WTC11 (cell line): ENCODE data around the gene SDR42E2. TPM values are rescaled to one million over a fixed set of nuclear protein-coding genes. Genes with fewer than 3 reads are reported as not detected.

ENCODE experiments used
- ATAC-seq: fragments of 200-7000 bp; cut with Tn5 transposase; 2 replicates; pipeline ENCODE4 v1.10.0; 2021; ENCODE audit warnings: mild to moderate bottlenecking, moderate library complexity
- CTCF ChIA-PET: fragments of 300-600 bp; sonication (Branson Sonifier 250); formaldehyde crosslinking; loops from one replicate; lab custom pipeline; 2021; ENCODE audit warnings: antibody characterized with exemption; lab: Charles Lee
- POLR2A ChIA-PET: fragments of 350-600 bp; sonication (Branson Sonifier 250); formaldehyde crosslinking; loops from one replicate; lab custom pipeline; 2021; ENCODE audit warnings: antibody characterized with exemption; lab: Charles Lee
- DNase-seq: peaks from one replicate; pipeline ENCODE4 v3.0.0; 2021; ENCODE audit warnings: low spot score
- H3K27ac Mint-ChIP-seq: 2 replicates; pipeline ENCODE4 v1.8.0; 2021; ENCODE audit warnings: mixed read lengths
- H3K27me3 Mint-ChIP-seq: 2 replicates; pipeline ENCODE4 v1.8.0; 2021; ENCODE audit warnings: low read depth, mild to moderate bottlenecking, moderate library complexity, mixed read lengths
- H3K36me3 Mint-ChIP-seq: 2 replicates; pipeline ENCODE4 v1.8.0; 2021; ENCODE audit warnings: mixed read lengths
- H3K4me1 Mint-ChIP-seq: 2 replicates; pipeline ENCODE4 v1.8.0; 2022; ENCODE audit warnings: mixed read lengths
- H3K4me3 Mint-ChIP-seq: 2 replicates; pipeline ENCODE4 v1.8.0; 2021; ENCODE audit warnings: mild to moderate bottlenecking, moderate library complexity, mixed read lengths
- H3K9me3 Mint-ChIP-seq: 2 replicates; pipeline ENCODE4 v1.8.0; 2021; ENCODE audit warnings: mixed read lengths
- IRF2 ChIP-seq: sonication (generic); formaldehyde crosslinking; IDR thresholded peaks from 2 replicates; pipeline ENCODE4 v1.8.0; 2022; ENCODE audit warnings: low read depth, missing genetic modification reagents, borderline replicate concordance
- JUN ChIP-seq: sonication (generic); formaldehyde crosslinking; IDR thresholded peaks from 2 replicates; pipeline ENCODE4 v1.8.0; 2023; ENCODE audit warnings: mild to moderate bottlenecking, missing genetic modification reagents
- MXD4 ChIP-seq: fragments of 250-450 bp; sonication (Bioruptor Pico); IDR thresholded peaks from 2 replicates; pipeline ENCODE4 v1.8.0; 2021; ENCODE audit warnings: mild to moderate bottlenecking, moderate library complexity, borderline replicate concordance
- NR2C2 ChIP-seq: sonication (generic); formaldehyde crosslinking; IDR thresholded peaks from 2 replicates; pipeline ENCODE4 v1.8.0; 2022; ENCODE audit warnings: mild to moderate bottlenecking, missing genetic modification reagents
- SMAD3 ChIP-seq: sonication (generic); formaldehyde crosslinking; IDR thresholded peaks from 2 replicates; pipeline ENCODE4 v1.8.0; 2022; ENCODE audit warnings: missing genetic modification reagents, mild to moderate bottlenecking, borderline replicate concordance
- TEAD4 ChIP-seq: sonication (generic); formaldehyde crosslinking; IDR thresholded peaks from 2 replicates; pipeline ENCODE4 v1.8.0; 2022; ENCODE audit warnings: mild to moderate bottlenecking, missing genetic modification reagents
- ZNF232 ChIP-seq: sonication (generic); formaldehyde crosslinking; IDR thresholded peaks from 2 replicates; pipeline ENCODE4 v1.8.0; 2022; ENCODE audit warnings: mild to moderate bottlenecking, missing genetic modification reagents
- ZNF317 ChIP-seq: sonication (generic); formaldehyde crosslinking; IDR thresholded peaks from 2 replicates; pipeline ENCODE4 v1.8.1; 2023; ENCODE audit warnings: low read depth, mild to moderate bottlenecking, moderate library complexity, missing genetic modification reagents, borderline replicate concordance
- ZNF423 ChIP-seq: fragments of 250-450 bp; sonication (Bioruptor Pico); IDR thresholded peaks from 2 replicates; pipeline ENCODE4 v2.1.2; 2022; ENCODE audit warnings: mild to moderate bottlenecking, moderate library complexity
- total RNA-seq: library from RNA; stranded (reverse); gene quantifications from 3 replicates; pipeline ENCODE4 v1.2.3, GENCODE V29; 2021
- TF ChIP-seq, protein P1 (sequence below): sonication (generic); formaldehyde crosslinking; IDR thresholded peaks from 2 replicates; pipeline ENCODE4 v1.8.1; 2022; ENCODE audit warnings: mild to moderate bottlenecking, missing genetic modification reagents, moderate library complexity, borderline replicate concordance
- TF ChIP-seq, protein P2 (sequence below): sonication (generic); formaldehyde crosslinking; IDR thresholded peaks from 2 replicates; pipeline ENCODE4 v1.8.1; 2023; ENCODE audit warnings: mild to moderate bottlenecking, missing genetic modification reagents
- TF ChIP-seq, protein P3 (sequence below): sonication (generic); formaldehyde crosslinking; IDR thresholded peaks from 2 replicates; pipeline ENCODE4 v1.8.1; 2023; ENCODE audit warnings: mild to moderate bottlenecking, moderate library complexity, missing genetic modification reagents
- TF ChIP-seq, protein P4 (sequence below): sonication (generic); formaldehyde crosslinking; IDR thresholded peaks from 2 replicates; pipeline ENCODE4 v1.8.0; 2023; ENCODE audit warnings: mild to moderate bottlenecking, missing genetic modification reagents
- TF ChIP-seq, protein P5 (sequence below): sonication (generic); formaldehyde crosslinking; IDR thresholded peaks from 2 replicates; pipeline ENCODE4 v1.8.0; 2022; ENCODE audit warnings: missing genetic modification reagents
- TF ChIP-seq, protein P6 (sequence below): sonication (generic); formaldehyde crosslinking; IDR thresholded peaks from 2 replicates; pipeline ENCODE4 v1.8.1; 2022; ENCODE audit warnings: low read depth, missing genetic modification reagents, borderline replicate concordance
- TF ChIP-seq, protein P7 (sequence below): sonication (generic); formaldehyde crosslinking; IDR thresholded peaks from 2 replicates; pipeline ENCODE4 v1.8.0; 2023; ENCODE audit warnings: missing genetic modification reagents
- TF ChIP-seq, protein P8 (sequence below): sonication (generic); formaldehyde crosslinking; IDR thresholded peaks from 2 replicates; pipeline ENCODE4 v1.8.1; 2022; ENCODE audit warnings: mild to moderate bottlenecking, moderate library complexity, missing genetic modification reagents

SDR42E2 gene
- total RNA-seq, 1 experiment from 2014 or later, result 0.13 TPM

DNA sequence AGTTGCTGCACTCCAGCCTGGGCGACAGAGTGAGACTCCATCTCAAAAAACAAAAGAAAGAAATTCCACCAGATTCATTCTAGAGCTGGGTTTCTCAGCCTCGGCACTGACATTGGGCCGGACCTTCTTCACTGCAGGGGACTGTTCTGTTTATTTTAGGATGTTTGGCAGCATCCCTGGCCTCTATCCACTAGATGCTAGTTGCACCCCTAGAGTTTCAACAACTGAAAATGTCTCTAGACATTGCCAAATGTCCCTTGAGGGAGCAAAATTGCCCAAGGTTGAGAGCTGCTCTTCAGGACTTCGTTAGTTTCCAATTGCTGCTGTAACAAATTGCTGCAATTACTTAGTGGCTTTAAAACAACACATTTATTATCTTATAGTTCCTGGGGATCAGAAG is 50.9 kb downstream of the SDR42E2 start:
- POLR2A ChIA-PET, result interaction anchor here (0.6 kb wide), 1 partner anchor 29 kb away, joined by 4 read pairs; no protein-coding TSS in a partner anchor
- CTCF ChIA-PET, result interaction anchor here (1.5 kb wide), 1 partner anchor 85 kb away, joined by 3 read pairs; no protein-coding TSS in a partner anchor
- no peak for ATAC-seq

DNA sequence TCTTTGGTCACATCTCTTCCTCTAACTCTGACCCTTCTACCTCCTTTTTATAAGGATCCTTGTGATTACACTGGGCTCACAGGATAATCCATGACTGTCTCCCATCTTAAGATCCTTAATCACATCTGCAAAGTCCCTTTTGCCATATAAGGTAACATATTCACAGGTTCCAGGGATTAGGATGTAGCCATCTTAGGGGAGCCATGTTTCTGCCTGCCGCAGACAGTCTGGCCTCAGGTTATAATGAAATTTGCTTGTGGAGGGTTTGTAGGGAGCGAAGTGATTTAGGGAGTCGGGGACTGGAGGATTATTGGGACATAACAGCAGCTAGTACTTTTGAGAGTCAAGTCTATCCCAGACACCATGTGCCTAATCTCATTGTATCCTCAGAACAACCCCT is 51.5 kb downstream of the SDR42E2 start:
- Mint-ChIP-seq H3K4me3 (no peak overlapping the region), H3K27ac (no peak overlapping the region), H3K36me3 (peaks cover 43% of the 10 kb centered on the region)
- CTCF ChIA-PET, result no interaction called here
- DNase-seq, result no peak
- TF ChIP-seq ZNF317 (CRISPR knock-in tag), result no peak
- no peak for TF ChIP-seq ZNF232
- no peak for TF ChIP-seq JUN (CRISPR knock-in tag)
- TF ChIP-seq, all 79 proteins: peak for 0
- Mint-ChIP-seq H3K9me3 (peaks cover 20% of the 10 kb centered on the region), H3K27me3 (no peaks in the 10 kb centered on the region), H3K4me1 (peaks cover 9% of the 10 kb centered on the region)
- POLR2A ChIA-PET, result no interaction called here
- no peak for ATAC-seq

More for the DNA sequence above, 50.9 kb downstream of the SDR42E2 start:
- peaks cover 20% of the 10 kb centered on the region for H3K9me3 Mint-ChIP-seq
- no peaks in the 10 kb centered on the region for H3K27me3 Mint-ChIP-seq
- H3K36me3 Mint-ChIP-seq, result peaks cover 43% of the 10 kb centered on the region
- peaks cover 9% of the 10 kb centered on the region for H3K4me1 Mint-ChIP-seq
- no peak overlapping the region for H3K27ac Mint-ChIP-seq
- DNase-seq, result no peak
- no peak for TF ChIP-seq ZNF423 (CRISPR knock-in tag)
- TF ChIP-seq NR2C2 (CRISPR knock-in tag), result no peak
- TF ChIP-seq, protein P1, sequence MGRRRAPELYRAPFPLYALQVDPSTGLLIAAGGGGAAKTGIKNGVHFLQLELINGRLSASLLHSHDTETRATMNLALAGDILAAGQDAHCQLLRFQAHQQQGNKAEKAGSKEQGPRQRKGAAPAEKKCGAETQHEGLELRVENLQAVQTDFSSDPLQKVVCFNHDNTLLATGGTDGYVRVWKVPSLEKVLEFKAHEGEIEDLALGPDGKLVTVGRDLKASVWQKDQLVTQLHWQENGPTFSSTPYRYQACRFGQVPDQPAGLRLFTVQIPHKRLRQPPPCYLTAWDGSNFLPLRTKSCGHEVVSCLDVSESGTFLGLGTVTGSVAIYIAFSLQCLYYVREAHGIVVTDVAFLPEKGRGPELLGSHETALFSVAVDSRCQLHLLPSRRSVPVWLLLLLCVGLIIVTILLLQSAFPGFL, result no peak
- TF ChIP-seq, protein P2, sequence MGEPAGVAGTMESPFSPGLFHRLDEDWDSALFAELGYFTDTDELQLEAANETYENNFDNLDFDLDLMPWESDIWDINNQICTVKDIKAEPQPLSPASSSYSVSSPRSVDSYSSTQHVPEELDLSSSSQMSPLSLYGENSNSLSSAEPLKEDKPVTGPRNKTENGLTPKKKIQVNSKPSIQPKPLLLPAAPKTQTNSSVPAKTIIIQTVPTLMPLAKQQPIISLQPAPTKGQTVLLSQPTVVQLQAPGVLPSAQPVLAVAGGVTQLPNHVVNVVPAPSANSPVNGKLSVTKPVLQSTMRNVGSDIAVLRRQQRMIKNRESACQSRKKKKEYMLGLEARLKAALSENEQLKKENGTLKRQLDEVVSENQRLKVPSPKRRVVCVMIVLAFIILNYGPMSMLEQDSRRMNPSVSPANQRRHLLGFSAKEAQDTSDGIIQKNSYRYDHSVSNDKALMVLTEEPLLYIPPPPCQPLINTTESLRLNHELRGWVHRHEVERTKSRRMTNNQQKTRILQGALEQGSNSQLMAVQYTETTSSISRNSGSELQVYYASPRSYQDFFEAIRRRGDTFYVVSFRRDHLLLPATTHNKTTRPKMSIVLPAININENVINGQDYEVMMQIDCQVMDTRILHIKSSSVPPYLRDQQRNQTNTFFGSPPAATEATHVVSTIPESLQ (CRISPR knock-in tag), result no peak
- TF ChIP-seq, protein P3, sequence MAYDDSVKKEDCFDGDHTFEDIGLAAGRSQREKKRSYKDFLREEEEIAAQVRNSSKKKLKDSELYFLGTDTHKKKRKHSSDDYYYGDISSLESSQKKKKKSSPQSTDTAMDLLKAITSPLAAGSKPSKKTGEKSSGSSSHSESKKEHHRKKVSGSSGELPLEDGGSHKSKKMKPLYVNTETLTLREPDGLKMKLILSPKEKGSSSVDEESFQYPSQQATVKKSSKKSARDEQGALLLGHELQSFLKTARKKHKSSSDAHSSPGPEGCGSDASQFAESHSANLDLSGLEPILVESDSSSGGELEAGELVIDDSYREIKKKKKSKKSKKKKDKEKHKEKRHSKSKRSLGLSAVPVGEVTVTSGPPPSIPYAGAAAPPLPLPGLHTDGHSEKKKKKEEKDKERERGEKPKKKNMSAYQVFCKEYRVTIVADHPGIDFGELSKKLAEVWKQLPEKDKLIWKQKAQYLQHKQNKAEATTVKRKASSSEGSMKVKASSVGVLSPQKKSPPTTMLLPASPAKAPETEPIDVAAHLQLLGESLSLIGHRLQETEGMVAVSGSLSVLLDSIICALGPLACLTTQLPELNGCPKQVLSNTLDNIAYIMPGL (CRISPR knock-in tag), result no peak
- no peak overlapping the region for H3K4me3 Mint-ChIP-seq

DNA sequence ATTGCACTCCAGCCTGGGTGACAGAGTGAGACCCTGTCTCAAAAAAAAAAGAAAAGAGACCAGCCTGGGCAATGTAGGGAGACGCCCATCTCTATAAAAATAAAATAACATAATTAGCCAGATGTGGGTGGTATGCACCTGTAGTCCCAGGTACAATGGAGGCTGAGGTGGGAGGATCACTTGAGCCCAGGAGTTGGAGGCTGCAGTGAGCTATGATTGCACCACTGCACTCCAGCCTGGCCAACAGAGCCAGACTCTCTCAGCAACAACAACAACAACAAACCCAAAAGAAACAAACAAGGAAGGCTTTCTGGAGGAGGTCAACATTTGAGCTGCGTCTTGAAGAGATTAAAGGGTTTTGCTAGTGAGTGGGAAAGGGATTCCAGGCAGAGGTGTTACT is 52.1 kb downstream of the SDR42E2 start:
- DNase-seq (no peak), ATAC-seq (no peak)
- no peaks in the 10 kb centered on the region for H3K27me3 Mint-ChIP-seq
- ChIA-PET POLR2A (no interaction called here), CTCF (no interaction called here)
- peaks cover 20% of the 10 kb centered on the region for H3K9me3 Mint-ChIP-seq
- H3K27ac Mint-ChIP-seq, result 0 out of 2 replicates have a peak overlapping the region, but pooled peaks have one; percentile 18
- H3K36me3 Mint-ChIP-seq, result peaks cover 43% of the 10 kb centered on the region
- no peak overlapping the region for H3K4me3 Mint-ChIP-seq
- H3K4me1 Mint-ChIP-seq, result peaks cover 9% of the 10 kb centered on the region
- TF ChIP-seq, protein P4, sequence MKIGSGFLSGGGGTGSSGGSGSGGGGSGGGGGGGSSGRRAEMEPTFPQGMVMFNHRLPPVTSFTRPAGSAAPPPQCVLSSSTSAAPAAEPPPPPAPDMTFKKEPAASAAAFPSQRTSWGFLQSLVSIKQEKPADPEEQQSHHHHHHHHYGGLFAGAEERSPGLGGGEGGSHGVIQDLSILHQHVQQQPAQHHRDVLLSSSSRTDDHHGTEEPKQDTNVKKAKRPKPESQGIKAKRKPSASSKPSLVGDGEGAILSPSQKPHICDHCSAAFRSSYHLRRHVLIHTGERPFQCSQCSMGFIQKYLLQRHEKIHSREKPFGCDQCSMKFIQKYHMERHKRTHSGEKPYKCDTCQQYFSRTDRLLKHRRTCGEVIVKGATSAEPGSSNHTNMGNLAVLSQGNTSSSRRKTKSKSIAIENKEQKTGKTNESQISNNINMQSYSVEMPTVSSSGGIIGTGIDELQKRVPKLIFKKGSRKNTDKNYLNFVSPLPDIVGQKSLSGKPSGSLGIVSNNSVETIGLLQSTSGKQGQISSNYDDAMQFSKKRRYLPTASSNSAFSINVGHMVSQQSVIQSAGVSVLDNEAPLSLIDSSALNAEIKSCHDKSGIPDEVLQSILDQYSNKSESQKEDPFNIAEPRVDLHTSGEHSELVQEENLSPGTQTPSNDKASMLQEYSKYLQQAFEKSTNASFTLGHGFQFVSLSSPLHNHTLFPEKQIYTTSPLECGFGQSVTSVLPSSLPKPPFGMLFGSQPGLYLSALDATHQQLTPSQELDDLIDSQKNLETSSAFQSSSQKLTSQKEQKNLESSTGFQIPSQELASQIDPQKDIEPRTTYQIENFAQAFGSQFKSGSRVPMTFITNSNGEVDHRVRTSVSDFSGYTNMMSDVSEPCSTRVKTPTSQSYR (CRISPR knock-in tag), result no peak
- TF ChIP-seq, protein P5, sequence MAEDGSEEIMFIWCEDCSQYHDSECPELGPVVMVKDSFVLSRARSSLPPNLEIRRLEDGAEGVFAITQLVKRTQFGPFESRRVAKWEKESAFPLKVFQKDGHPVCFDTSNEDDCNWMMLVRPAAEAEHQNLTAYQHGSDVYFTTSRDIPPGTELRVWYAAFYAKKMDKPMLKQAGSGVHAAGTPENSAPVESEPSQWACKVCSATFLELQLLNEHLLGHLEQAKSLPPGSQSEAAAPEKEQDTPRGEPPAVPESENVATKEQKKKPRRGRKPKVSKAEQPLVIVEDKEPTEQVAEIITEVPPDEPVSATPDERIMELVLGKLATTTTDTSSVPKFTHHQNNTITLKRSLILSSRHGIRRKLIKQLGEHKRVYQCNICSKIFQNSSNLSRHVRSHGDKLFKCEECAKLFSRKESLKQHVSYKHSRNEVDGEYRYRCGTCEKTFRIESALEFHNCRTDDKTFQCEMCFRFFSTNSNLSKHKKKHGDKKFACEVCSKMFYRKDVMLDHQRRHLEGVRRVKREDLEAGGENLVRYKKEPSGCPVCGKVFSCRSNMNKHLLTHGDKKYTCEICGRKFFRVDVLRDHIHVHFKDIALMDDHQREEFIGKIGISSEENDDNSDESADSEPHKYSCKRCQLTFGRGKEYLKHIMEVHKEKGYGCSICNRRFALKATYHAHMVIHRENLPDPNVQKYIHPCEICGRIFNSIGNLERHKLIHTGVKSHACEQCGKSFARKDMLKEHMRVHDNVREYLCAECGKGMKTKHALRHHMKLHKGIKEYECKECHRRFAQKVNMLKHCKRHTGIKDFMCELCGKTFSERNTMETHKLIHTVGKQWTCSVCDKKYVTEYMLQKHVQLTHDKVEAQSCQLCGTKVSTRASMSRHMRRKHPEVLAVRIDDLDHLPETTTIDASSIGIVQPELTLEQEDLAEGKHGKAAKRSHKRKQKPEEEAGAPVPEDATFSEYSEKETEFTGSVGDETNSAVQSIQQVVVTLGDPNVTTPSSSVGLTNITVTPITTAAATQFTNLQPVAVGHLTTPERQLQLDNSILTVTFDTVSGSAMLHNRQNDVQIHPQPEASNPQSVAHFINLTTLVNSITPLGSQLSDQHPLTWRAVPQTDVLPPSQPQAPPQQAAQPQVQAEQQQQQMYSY, result no peak
- TF ChIP-seq, protein P6, sequence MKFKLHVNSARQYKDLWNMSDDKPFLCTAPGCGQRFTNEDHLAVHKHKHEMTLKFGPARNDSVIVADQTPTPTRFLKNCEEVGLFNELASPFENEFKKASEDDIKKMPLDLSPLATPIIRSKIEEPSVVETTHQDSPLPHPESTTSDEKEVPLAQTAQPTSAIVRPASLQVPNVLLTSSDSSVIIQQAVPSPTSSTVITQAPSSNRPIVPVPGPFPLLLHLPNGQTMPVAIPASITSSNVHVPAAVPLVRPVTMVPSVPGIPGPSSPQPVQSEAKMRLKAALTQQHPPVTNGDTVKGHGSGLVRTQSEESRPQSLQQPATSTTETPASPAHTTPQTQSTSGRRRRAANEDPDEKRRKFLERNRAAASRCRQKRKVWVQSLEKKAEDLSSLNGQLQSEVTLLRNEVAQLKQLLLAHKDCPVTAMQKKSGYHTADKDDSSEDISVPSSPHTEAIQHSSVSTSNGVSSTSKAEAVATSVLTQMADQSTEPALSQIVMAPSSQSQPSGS (CRISPR knock-in tag), result no peak
- TF ChIP-seq, protein P7, sequence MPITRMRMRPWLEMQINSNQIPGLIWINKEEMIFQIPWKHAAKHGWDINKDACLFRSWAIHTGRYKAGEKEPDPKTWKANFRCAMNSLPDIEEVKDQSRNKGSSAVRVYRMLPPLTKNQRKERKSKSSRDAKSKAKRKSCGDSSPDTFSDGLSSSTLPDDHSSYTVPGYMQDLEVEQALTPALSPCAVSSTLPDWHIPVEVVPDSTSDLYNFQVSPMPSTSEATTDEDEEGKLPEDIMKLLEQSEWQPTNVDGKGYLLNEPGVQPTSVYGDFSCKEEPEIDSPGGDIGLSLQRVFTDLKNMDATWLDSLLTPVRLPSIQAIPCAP (CRISPR knock-in tag), result no peak
- TF ChIP-seq IRF2 (CRISPR knock-in tag) (no peak), MXD4 (CRISPR knock-in tag) (no peak), TEAD4 (CRISPR knock-in tag) (no peak), SMAD3 (CRISPR knock-in tag) (no peak)
- TF ChIP-seq, protein P8, sequence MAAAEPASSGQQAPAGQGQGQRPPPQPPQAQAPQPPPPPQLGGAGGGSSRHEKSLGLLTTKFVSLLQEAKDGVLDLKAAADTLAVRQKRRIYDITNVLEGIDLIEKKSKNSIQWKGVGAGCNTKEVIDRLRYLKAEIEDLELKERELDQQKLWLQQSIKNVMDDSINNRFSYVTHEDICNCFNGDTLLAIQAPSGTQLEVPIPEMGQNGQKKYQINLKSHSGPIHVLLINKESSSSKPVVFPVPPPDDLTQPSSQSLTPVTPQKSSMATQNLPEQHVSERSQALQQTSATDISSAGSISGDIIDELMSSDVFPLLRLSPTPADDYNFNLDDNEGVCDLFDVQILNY (CRISPR knock-in tag), result no peak
